IMR-90 (cell line): ENCODE measurements around the gene CGB1.

ENCODE experiments used
- CTCF ChIP-seq: conservative IDR thresholded peaks from 2 replicates; pipeline ENCODE4 v1.5.1; 2012; ENCODE audit warnings: mild to moderate bottlenecking, low read depth, low read length, improper control_type of control experiment
- RFX5 ChIP-seq: IDR thresholded peaks from 2 replicates; pipeline ENCODE4 v1.8.0; 2012; ENCODE audit warnings: low read depth, mild to moderate bottlenecking, low read length, moderate library complexity

DNA sequence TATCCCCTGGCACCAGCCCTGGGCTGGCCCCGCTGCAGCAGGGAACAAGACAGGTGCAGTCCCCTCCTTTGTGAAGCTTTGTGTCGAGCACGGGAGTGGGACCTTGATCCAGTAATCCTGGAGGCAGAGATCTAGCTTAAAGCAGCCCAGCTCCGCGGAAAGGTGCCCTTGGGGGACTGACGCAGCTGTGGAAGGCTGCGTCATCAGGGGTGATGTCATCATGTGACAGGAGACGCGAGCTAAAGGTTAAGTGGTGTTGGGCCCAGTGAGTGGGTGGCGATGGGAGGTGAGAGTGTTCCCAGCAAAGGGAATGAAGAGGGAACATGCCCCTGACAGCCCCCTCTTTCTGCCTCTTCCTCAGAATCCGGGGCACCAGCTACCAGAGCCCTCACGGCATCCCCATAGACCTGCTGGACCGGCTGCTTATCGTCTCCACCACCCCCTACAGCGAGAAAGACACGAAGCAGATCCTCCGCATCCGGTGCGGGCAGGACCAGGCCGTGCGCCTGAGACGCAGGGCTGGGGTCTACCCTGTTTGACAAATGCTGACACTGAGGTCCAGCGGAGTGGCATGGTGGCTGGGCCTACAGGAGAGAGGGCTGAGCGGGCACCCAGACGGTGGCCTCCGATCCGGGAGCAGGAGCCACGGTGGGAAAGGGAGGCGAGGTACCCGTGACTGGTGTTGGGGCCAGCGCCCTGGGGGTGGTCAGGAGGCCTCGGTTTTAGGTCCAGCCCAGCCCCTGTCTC lies 22.4 kb downstream of the CGB1 start:
- TF ChIP-seq RFX5 (no peak), CTCF (no peak)
